HG02870 (cell line): Measurements from ENCODE around the gene MISP.

ENCODE experiments used
- ATAC-seq: cut with Tn5 transposase; IDR thresholded peaks from one replicate; pipeline ENCODE4 v1.9.1; 2021; ENCODE audit warnings: mild to moderate bottlenecking, moderate library complexity; ENCODE audit not compliant: unreplicated experiment

The MISP gene

GRCh38 chr19:806815-807421, 56.0 kb downstream of the MISP start:
- ATAC-seq = no peak

GRCh38 chr19:807627-808422, 56.9 kb downstream of the MISP start:
- ATAC-seq = no peak

GRCh38 chr19:808423-808775, 57.5 kb downstream of the MISP start:
- no peak for ATAC-seq

DNA sequence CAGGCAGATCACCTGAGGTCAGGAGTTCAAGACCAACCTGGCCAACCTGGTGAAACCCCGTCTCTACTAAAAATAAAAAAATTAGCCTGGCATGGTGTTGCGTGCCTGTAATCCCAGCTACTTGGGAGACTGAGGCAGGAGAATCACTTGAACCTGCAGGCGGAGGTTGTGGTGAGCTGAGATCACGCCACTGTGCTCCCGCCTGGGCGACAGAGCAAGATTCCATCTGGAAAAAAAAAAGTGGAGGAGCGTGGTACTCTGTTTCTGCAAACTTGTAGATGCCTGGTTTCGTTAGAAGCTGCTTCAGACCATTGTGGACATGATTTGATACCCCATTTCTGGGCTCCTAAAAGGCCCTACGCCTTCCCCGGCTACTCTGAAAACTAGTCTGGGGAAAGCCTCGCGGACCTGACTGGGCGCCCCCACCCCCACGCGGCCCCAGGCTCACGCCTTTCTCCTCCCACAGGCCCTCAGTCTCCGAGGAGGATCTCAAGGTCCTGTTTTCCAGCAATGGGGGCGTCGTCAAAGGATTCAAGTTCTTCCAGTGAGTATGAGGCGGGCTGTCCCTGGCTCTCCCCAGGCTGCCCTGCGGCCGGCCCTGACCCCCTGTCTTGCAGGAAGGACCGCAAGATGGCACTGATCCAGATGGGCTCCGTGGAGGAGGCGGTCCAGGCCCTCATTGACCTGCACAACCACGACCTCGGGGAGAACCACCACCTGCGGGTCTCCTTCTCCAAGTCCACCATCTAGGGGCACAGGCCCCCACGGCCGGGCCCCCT, 59.4 kb downstream of the MISP start:
- ATAC-seq = no peak

GRCh38 chr19:810883-811489, 60.1 kb downstream of the MISP start:
- ATAC-seq = no peak

GRCh38 chr19:811506-812048, 60.7 kb downstream of the MISP start:
- ATAC-seq = no peak

GRCh38 chr19:812049-812746, 61.3 kb downstream of the MISP start:
- ATAC-seq = no peak

DNA sequence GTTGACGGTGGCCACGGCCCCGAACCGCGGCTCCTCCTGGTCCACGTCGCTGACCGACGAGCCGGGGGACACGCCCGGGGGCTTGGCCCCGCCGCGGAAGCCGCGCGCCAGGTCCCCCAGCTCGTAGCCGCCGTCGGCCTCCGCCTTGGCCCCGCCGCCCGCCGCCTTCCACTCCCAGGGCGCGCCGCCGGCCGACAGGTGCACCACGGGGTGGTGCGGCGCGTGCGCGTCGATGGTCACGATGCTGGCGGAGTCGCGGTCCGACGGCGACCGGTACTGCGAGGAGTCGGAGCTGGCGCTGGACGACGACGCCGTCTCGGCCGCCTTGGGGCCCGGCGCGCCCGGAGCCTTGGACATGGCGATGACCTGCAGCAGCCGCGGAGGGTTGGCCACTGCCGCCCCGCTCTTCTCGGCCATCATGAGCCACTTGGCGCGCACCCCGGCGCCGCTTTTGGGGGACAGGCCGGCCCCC, 61.9 kb downstream of the MISP start:
- no peak for ATAC-seq

DNA sequence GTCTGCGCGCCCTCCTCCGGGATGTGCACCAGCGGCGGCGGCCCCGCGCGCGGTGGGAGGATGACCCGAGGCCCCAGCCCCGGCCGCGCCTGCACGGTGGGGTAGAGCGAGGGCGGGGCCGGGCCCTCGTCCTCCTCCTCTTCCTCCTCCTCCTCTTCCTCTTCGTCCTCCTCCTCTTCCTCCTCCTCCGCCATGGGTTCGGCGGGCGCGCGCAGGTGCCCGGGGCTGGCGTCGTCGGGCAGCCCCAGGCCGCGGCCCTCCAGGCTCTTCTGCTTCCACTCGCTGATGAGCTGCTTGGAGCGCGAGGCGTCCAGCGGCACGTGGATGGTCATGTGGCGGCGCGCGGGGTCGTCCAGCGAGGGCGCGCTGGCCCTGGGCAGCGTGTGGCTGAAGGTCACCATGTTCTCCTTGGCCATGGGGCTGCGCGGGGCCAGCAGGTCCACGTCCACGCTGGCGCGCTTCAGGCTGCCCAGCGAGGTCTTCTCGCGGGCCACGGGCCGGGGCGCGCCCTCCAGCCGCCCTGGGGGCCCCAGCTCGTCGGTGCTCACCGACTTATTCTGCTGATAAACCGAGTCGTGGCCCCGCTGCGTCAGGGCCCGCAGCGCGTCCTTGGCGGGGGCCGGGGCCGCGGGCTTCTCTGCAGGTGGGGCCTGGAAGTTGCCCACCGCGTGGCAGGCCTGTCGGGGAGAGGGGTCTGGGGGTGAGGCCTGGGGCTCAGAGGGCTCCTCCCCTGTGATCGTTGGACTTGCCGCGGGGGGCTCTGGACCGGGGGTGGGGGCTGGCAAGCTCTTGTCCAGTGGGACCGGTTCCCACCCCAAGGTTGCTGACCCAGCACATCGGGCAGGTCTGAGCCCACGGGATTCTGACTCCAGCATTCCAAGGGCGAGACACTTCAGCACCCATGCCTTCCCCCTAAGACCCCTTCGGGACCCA, 62.6 kb downstream of the MISP start:
- no peak for ATAC-seq
